NCI-H345 treated with DMSO at 0.1 percent for 48 hours (cell line): ENCODE measurements around the gene NAA30.

Experiments used
- DNase-seq: peaks from one replicate; lab custom pipeline; 2025; ENCODE audit not compliant: unreplicated experiment; lab: John Stamatoyannopoulos, UW

NAA30 gene

DNA sequence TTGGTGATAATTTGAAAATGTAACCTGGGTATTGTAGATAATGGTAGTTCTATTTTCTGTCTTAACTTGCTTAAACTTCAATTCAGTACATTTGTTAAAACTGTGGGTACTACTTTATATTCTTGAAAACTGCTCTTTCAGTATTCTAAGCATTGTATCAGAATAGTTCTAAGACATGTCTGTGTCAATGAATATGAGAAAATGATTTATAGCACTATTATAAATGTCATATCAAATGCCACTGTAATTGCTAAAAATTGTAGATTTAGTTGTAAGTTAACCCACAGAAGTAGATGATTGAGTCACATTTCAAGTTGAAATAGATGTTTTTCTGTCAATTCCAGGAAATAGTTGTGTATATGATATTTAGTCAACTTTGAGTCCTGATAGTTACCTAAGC, 2.4 kb downstream of the NAA30 start:
- DNase-seq, result no peak

DNA sequence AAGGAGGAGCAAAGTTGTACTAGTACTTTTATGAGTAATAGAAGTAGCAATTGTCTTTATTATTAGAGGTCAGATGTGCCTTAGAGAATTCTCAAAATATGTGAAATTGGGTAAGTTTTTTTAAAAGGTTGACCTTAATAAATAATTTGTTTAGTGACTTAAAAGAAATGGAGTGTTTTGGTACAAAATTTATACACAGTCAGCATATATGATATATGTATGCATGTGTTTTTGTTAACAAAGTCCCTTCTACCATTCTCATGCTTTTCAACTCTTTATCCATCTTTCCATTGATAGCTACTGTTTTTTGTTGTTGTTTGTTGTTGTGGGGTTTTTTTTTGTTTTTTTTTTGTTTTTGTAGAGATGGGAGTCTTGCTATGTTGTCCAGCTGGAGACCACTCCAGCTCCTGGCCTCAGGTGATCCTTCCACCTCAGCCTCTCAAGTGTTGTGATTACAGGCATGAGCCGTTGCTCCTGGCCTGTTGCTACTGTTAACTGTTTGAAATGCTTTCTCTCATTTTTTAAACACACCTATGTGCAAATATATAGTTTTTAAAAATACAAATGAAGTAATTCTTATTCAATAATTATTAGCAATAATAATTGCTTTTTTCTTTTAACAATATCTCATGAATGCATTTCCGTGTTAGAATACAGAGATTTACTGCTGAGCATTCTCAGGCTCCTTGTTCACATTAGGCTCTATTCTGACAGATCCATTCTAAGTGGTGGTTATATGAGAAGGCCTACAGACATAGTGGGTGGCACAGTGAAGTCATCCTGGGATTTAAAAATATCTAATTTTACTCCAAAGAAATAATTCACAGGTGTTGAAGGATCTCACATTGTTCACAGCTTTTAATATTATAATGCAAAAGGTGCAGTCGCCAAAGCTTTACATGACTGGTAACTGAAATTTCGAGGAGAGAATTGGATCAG, 10.4 kb downstream of the NAA30 start:
- no peak for DNase-seq

DNA sequence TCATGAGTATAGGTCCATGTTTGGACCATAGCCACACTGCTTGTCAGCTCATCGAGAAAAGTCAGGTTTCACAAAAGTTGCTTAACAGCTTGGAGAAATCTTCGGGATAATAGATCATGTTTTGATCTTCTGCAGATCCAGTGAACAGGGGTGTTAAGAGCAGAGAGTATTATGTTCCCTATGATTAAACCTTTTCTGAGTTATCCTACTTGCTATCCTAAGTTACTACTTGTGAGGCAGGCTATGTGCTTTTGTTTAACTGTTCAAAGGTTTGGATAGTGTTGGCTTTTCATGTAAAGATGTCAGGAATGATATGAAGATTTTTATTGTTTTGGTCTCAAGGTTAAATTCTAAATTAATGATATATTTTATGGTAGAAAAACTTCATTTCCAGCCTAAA, 11.1 kb downstream of the NAA30 start:
- no peak for DNase-seq

DNA sequence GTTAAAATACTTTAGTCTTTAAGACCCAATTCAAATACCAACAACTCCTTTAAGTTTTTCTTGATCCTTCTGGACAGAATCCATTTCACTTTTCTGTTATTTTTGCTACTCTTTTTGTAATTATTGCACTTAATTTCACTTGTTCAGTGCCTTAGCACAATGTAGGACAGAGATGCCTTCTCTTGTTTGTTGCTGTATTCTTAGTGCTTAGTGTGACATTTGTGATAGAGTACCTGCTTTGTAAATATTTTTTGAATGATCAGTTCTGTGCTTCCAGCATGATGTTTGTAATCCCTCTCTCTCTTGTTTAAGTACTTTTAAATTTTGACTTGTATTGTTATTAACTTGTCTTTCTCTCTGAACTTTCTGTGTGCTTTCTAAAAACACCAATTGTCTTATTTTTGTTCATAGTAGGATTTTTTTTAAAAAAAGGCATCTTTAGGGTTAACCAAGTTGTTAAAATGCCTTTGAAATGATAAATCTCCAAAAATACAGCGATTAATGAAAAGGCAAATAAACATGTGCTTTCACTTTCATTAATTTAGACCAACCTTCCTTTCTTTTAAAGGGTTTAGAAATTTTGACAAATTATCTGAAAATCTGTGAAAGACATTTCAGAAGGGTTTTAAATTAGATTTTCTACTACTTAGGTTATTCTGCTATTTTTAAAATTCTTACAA, 11.9 kb downstream of the NAA30 start:
- no peak for DNase-seq

DNA sequence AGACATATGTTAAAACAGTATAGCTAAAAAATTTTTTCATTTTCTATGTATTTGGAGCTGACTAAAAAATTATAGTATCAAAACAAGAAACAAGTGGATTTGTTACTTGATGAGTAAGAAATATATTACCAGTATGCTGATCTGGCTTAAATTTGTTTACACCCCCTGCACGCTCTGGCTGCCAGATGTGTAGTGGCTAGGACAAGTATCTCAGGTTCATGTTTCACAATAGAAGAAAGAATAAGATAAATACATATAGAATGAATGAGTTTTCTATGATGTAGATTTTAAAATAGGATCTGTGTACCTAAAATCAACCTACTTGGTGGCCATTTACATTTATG, 13.1 kb downstream of the NAA30 start:
- no peak for DNase-seq

DNA sequence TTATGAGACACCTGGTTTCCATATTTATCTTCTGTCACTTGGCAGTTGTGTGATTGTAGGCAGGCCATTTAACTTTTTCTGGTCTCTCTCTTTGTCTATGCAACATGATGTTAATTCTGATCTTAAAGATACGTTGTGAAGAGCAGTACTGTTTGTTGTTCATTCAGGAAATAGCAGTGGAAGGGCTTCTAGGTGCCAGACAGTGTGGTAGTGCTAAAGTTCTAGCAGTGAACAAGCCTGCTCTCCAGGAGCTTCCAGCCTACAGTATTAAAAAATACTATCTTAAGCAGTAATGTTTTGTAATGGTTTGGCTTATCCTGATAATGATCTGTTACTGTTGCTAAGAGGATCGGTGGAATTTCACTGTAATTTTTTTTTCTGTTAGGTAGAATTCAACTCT, 15.2 kb downstream of the NAA30 start:
- DNase-seq, result no peak

DNA sequence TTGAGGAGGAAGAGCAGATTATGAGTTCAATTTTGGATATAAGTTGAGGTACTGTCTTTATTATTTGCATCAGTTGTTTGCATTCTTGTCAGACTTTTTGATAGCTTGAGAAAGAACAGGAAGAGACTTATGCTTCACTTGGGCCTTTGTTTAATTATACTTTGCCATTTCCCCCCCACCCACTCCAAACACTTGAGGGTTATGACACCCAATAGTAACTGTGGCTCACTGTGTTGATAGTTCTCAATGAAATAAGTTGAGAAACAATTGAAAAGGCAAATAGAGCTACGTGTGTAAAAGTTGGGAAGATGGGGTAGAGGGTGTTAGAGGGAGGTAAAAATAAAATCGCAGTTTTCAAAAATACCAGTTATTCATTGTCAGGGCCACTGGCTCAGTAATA, 17.7 kb downstream of the NAA30 start:
- no peak for DNase-seq

DNA sequence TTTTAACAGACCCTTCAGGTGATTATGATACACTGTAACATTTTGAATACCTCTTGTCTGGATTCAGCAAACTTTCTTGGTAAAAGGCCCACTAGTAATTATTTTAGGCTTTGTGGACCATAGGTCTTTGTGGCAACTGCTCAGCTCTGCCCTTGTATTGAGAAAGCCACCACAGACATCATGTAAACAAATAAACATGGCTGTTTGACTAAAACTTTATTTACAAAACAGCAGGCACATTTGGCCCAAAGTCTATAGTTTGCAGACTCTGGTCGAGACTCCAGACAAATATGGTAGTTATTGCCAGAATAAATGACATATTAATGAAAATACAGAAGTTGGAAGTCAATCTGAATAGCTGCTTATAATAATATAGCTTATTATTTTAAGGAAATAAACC, 18.2 kb downstream of the NAA30 start:
- no peak for DNase-seq

DNA sequence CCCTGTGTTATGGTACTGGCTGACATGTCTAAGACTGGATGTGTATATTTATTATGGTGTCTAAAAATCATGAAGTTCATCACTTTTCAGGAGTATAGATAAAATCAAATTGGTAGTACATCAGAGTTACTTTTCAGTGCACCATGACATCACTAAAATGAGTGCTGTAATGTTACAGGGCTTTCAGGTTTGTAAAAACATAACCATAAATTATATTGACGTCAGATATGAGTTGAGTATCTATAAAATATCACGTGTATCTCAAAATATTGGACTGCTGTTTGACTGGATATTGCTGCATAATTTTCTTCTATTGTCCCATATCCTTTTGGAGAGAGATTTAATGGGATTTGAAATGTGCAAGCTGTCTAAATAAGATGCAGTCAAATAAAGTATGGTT, 22.0 kb downstream of the NAA30 start:
- DNase-seq, result no peak

DNA sequence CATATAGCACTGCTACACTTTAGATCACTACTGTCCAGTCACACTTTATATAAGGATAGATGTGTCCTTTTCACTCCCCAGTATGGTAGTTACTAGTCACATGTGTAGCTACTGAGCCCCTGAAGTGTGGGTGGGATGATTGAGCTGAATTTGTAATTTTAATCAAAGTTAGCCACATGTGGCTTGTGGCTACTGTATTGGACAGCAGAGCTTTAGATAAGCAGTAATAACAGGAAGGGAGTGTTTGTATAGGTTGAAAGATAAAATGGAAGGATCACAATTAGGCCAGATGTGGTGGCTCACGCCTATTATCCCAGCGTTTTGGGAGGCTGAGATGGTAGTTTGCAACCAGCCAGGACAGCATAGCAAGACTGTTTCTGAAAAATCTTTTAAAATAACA, 23.5 kb downstream of the NAA30 start:
- DNase-seq, result no peak

DNA sequence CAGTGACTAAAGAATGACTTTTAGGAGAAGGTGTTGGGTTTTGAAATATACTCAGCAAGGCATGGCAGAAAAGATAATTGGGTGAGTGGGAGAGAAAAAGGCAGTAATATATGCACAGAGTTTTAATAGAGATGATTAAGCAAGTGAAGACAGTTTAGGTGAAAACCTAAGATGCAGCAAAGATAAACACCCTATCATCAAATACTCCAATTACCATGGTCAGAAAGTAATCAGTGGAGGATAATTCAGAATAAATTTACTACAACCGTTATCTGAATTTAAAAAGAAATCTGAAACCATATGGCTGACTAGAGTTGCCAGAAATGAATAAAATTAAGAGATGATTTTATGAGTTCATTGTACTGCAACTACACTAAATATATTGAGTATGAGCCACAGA, 26.8 kb downstream of the NAA30 start:
- DNase-seq, result no peak

DNA sequence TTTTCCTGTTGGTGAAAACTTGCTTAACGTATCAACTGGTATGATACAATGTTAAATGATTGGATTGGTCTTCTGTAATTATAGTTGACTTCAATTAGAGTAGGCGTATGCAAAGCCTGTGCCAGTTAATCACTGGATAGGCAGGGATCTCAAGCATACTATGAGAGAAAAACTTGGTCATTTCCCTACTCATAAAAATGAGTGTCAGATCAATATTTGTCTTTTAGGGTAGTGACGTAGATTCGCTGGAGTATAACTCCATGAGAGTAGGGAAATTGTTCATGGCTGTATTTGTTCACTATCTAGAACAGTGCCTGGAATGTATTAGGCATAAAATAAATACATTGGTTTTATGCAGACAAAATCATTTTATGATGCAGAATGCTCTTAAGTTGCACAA, 28.6 kb downstream of the NAA30 start:
- DNase-seq, result no peak

DNA sequence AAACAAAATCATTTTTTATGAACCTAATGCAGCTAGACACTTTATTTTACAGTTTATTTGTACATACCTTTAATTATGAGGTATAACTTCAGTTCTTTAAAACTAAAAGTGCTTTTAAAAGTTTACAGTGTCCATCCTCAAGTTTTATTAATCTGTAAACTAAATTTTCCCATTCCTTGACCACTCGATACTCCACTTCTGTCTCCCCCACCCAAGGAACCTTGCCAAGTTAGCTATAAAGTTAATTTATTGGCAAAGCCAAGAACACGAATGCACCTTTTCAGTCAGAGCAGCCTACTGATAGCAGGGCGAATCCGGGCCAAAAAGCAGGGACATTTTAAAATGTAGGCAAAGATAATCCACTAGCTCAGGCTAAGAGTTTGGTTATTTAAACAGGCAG, 29.6 kb downstream of the NAA30 start:
- DNase-seq, result no peak

DNA sequence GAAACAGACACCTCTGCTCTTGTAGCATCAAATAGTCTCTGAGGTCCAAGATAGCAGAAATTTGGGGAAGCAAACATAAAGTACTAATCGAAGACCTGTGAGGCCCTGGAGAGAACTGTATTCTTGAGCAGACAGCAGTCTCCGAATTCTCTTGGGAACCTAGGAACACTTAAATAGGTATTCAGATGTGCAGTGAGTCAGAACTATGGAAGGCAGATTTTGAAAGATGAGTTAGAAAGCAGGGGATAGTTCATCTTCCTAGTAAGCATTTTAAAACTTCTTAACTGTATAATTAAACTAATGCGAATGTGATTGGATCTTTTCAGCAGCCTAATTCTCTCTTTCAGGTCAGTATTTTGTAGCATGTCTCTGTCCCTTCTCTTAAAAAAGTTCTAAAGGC, 30.6 kb downstream of the NAA30 start:
- no peak for DNase-seq

DNA sequence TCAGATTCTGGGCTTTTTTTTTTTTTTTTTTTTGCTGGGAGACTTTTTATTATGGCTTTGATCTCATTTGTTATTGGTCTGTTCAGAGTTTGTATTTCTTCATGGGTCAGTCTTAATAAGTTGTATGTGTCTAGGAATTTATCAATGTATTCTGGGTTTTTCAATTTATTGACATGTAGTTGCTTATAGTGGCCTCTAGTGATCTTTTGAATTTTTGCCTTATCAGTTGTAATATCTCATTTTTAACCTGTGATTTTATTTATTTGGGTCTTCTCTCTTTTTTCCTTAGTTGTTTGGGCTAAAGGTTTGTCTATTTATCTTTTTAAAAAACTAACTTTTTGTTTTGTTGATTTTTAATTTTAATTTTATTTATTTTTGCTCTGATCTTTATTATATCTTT, 45.5 kb downstream of the NAA30 start:
- DNase-seq, result no peak

DNA sequence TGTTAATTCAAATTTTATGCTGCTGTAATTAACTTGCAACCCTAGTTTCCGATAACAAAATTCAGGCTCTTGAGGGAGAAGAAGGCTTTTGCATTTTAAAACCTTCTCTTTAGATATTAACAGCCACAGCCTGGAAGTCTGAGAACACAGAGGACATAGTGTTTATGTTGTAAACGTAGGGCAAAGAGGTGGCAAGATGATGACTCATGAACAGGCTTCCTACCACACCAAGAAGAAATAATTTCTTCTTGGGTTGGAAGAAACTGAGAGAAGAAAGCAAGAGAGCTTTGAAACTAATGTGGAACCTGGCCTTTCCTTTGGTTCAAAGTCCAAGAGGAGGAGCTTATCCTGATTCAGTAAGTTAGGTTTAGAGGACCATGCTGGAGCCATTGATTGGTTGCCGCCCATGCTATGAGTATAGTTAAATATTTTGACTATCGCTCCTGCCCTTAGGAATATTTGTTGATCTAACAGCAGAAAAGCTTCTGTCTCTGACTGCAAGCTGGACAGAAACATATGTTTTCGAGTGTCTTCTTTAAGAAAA, 71.5 kb downstream of the NAA30 start:
- DNase-seq, result no peak

DNA sequence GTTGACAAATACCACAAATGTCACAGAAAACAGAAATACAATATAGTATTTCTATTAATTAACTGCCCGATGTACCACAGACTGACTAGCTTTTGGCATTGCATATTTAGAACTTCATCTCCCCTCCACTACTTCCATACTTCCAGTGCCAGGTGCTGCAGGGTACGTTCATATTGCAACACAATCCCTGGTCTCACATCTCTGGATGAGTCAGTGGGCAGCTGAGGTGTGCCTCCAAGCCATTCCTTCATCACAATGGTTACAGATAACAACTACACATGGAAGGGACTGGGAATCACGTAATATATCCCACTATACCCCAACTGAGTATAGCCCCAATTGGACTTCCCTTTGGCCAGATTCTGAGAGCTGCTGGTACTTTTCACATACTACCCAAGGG, 72.2 kb downstream of the NAA30 start:
- DNase-seq, result no peak

DNA sequence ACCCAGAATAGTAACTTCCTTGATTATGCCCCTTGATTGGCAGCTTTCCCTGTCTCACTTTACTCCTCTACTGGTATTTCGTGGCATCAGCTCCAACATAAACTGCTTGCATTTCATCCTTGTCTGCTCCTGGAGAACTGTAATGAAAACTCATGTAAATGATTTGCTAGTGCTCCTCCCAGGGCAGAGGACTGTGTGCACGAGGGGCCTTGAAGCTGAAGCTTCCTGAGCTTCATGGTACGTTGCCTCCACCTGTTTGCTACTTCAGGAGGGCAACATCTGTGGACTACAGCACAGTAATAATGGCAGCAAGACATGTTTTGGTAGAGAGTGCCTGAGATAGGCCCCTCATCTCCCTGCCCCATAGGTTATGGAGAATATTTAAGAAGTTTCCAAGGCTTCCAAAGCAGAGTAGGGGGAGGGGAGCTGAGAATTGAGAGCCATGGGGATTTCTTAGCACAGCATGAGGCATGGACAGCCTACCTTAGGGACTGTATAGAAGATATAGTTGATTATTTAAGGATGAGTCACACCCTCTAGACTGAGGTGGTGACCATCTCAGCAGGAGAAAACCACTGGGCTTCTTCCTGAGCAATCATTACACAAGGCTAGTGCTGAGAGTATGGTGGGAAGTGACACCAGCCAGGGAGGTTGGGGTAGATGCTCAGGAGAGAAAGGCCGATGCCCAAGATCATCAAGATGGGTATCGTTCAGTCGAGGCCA, 73.8 kb downstream of the NAA30 start:
- DNase-seq, result no peak
